Measurements from ENCODE around the gene ZNF80. TPM values are rescaled to one million over a fixed set of nuclear protein-coding genes. Genes with fewer than 3 reads are reported as not detected.

Gene ZNF80
- total and polyA plus RNA-seq, 2 of the 13 experiments (the other 11 are each of a cell fraction or from before 2014, with no cell fraction given) = not detected

DNA sequence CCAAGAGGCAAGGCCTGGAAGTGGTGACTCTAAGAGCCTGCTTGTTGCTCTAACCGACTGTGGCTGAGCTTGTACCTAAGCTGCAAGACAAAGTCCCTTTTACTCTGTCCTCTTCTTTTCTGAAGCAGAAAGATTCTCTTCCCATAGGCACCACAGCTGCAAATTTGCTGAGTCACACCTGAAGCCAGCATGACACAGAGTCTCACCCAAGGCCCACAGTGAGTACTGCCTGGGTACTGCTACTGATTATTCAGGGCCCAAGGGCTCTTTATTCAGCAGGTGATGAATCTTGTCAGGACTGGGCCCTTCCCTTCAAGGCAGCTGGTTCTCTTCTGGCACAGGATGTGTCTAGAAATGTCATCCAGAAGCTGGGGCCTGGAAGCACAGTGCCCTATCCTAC lies 37.6 kb upstream of the ZNF80 start:
- ChIA-PET POLR2A (no interaction called here), CTCF (ENCODE audit: low intra/inter-chr PET ratio, low total read pairs) (no interaction called here)
- Histone ChIP-seq H3K4me2 (ENCODE audit: low read depth, low read length) (no peak overlapping the region), H3K79me2 (ENCODE audit: insufficient read depth, low read length) (no peaks in the 10 kb centered on the region), H3K4me3 (replicated peaks in 1 of 3; ENCODE audit: insufficient read depth in 1 of 3, low read depth in 2 of 3, low read length in 3 of 3) (no peak overlapping the region), H3K27me3 (ENCODE audit: control insufficient read depth in 1 of 2, insufficient read depth in 2 of 2, low read length in 2 of 2) (no peaks in the 10 kb centered on the region), H4K20me1 (ENCODE audit: insufficient read depth, low read length) (no peaks in the 10 kb centered on the region), H3K9ac (ENCODE audit: insufficient read depth, low read depth, low read length) (no peak overlapping the region), H3K4me1 (ENCODE audit: insufficient read depth, low read length) (no peaks in the 10 kb centered on the region), H3K27ac (ENCODE audit: extremely low read length, insufficient read depth, low read length) (no peak overlapping the region), H2AFZ (ENCODE audit: low read length) (no peak overlapping the region), H3K36me3 (replicated peaks in 1 of 2; ENCODE audit: control insufficient read depth in 1 of 2, insufficient read depth in 2 of 2, low read length in 2 of 2) (no peaks in the 10 kb centered on the region), H3K9me3 (ENCODE audit: low read length) (no peaks in the 10 kb centered on the region)
- peak; percentile 37; the same call in 1 of the 3 replicates for ATAC-seq
- no TSS peak for BruUV-seq (replicated peaks)
- intact Hi-C loops (cut with micrococcal nuclease; ENCODE audit: unreplicated experiment) (no loop called here), in situ Hi-C loops (cut with HindIII; ENCODE audit: extremely low pct_ligation_motif_present, low pct_unique_long_range_greater_than_20kb) (no loop called here)
- FAIRE-seq = no peak
- no peak for DNase-seq (ENCODE audit: low spot score)
- no peak for TF ChIP-seq HOXA5 (CRISPR knock-in tag; IDR thresholded peaks at IDR 0.05)
- TF ChIP-seq GATAD1 (CRISPR knock-in tag; IDR thresholded peaks at IDR 0.05) = no peak
- TF ChIP-seq, protein P1, sequence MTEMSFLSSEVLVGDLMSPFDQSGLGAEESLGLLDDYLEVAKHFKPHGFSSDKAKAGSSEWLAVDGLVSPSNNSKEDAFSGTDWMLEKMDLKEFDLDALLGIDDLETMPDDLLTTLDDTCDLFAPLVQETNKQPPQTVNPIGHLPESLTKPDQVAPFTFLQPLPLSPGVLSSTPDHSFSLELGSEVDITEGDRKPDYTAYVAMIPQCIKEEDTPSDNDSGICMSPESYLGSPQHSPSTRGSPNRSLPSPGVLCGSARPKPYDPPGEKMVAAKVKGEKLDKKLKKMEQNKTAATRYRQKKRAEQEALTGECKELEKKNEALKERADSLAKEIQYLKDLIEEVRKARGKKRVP (CRISPR knock-in tag; IDR thresholded peaks at IDR 0.05) = no peak
- TF ChIP-seq ZKSCAN8 (CRISPR knock-in tag; IDR thresholded peaks at IDR 0.05; ENCODE audit: borderline replicate concordance) = no peak
- peak; percentile 71 to 85 for TF ChIP-seq MAFK (conservative IDR thresholded peaks at IDR 0.05 in 1 of 2, IDR thresholded peaks at IDR 0.05 in 1 of 2; ENCODE audit: low read length in 2 of 2)
- TF ChIP-seq NFE2 (CRISPR knock-in tag; IDR thresholded peaks at IDR 0.05) = peak; percentile 73; the same call in 1 of the 2 replicates
- TF ChIP-seq MAFG (CRISPR knock-in tag; IDR thresholded peaks at IDR 0.05) = peak; percentile 74
- TF ChIP-seq ZNF12 (CRISPR knock-in tag; IDR thresholded peaks at IDR 0.05) = peak; percentile 53; the same call in 1 of the 2 replicates
- TF ChIP-seq, protein P2, sequence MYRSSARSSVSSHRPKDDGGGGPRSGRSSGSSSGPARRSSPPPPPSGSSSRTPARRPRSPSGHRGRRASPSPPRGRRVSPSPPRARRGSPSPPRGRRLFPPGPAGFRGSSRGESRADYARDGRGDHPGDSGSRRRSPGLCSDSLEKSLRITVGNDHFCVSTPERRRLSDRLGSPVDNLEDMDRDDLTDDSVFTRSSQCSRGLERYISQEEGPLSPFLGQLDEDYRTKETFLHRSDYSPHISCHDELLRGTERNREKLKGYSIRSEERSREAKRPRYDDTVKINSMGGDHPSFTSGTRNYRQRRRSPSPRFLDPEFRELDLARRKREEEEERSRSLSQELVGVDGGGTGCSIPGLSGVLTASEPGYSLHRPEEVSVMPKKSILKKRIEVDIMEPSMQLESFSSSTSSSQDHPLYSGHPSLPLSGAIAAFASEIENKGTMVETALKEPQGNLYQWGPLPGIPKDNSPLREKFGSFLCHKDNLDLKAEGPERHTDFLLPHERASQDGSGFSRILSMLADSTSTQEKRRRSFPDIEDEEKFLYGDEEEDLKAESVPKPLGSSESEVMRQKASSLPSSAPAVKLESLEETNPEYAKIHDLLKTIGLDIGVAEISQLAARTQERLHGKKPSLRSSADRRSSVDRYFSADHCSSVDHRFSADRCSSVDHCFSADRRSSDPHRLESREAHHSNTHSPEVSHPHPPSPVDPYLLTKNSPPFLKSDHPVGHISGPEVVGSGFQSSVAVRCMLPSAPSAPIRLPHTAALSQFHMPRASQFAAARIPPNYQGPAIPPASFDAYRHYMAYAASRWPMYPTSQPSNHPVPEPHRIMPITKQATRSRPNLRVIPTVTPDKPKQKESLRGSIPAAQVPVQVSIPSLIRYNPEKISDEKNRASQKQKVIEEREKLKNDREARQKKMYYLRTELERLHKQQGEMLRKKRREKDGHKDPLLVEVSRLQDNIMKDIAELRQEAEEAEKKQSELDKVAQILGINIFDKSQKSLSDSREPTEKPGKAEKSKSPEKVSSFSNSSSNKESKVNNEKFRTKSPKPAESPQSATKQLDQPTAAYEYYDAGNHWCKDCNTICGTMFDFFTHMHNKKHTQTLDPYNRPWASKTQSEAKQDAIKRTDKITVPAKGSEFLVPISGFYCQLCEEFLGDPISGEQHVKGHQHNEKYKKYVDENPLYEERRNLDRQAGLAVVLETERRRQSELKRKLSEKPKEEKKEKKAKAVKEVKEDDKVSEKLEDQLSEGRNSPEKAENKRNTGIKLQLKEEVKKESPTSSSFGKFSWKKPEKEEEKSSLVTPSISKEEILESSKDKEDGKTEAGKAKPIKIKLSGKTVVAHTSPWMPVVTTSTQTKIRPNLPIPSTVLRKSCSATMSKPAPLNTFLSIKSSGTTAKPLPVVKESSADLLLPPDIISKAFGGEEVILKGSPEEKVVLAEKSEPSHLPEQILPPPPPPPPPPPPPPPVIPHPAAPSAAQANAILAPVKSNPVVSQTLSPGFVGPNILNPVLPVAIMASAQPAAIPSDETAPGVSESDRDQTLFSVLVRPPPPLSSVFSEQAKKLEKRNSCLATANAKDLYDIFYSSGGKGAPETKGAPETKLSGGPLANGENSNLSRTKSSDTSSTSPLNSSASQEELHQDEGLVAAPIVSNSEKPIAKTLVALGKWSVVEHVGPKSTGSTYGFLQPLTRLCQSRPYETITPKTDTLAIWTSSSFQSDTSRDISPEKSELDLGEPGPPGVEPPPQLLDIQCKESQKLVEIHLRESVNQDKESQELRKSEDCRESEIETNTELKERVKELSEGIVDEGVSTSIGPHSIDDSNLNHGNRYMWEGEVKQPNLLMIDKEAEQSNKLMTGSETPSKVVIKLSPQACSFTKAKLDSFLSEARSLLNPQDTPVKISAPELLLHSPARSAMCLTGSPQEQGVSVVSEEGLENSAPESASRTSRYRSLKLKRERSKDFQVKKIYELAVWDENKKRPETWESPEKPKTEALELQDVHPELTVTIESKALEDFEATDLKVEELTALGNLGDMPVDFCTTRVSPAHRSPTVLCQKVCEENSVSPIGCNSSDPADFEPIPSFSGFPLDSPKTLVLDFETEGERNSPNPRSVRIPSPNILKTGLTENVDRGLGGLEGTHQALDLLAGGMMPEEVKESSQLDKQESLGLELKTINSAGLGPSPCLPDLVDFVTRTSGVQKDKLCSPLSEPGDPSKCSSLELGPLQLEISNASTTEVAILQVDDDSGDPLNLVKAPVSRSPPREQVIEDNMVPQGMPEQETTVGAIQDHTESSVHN (CRISPR knock-in tag; IDR thresholded peaks at IDR 0.05) = no peak
- no peak for TF ChIP-seq HNF4G (IDR thresholded peaks at IDR 0.05; ENCODE audit: borderline replicate concordance, low read depth, low read length)
- no peak for TF ChIP-seq HNF4G (CRISPR knock-in tag; IDR thresholded peaks at IDR 0.05; ENCODE audit: borderline replicate concordance, low read depth)
- peak; percentile 67 for TF ChIP-seq MAFF (IDR thresholded peaks at IDR 0.05; ENCODE audit: low read depth, low read length)
- TF ChIP-seq ZSCAN9 (CRISPR knock-in tag; IDR thresholded peaks at IDR 0.05; ENCODE audit: borderline replicate concordance) = no peak
- TF ChIP-seq NFE2L2 (IDR thresholded peaks at IDR 0.05; ENCODE audit: low read length) = peak; percentile 96
- no peak for TF ChIP-seq IKZF1 (IDR thresholded peaks at IDR 0.05)
- no CpG with 5 or more reads among the region's 1 CpG for WGBS (ENCODE audit: low lambda C conversion rate)

Measured in HepG2 (cell line).